Gastrocnemius medialis (tissue), 4 donors: ENCODE measurements around the gene S100G.

Experiments used
- CTCF ChIP-seq, 5 experiments: fragments of 450-650 bp in 3 of 5; fragments of 200-600 bp in 2 of 5; sonication (generic) in 2 of 5; IDR thresholded peaks in 4 of 5; conservative IDR thresholded peaks in 1 of 5; 1 replicate in 4 of 5; 2 replicates in 1 of 5; pipeline ENCODE4 v1.5.1; 2016 to 2019; ENCODE audit warnings: antibody characterized with exemption in 5 of 5, mild to moderate bottlenecking in 3 of 5, moderate library complexity in 3 of 5
- POLR2A ChIP-seq, 2 donors: fragments of 450-650 bp; IDR thresholded peaks; one replicate each; pipeline ENCODE4 v1.6.1; 2017; ENCODE audit warnings: antibody characterized with exemption in 2 of 2, mild to moderate bottlenecking in 2 of 2, moderate library complexity in 2 of 2

- no peak for TF ChIP-seq CTCF (IDR thresholded peaks at IDR 0.05 in 4 of 5, conservative IDR thresholded peaks at IDR 0.05 in 1 of 5)
- no peak for TF ChIP-seq POLR2A (IDR thresholded peaks at IDR 0.05)
Measured at GRCh38 chrX:16635596-16635995, 14.4 kb upstream of the S100G start.
